Keratinocyte (primary cell): ENCODE measurements around the gene B4GALNT4. TPM values are rescaled to one million over a fixed set of nuclear protein-coding genes. Genes with fewer than 3 reads are reported as not detected.

Source experiments
- DNase-seq: peaks from one replicate; pipeline ENCODE4 v3.0.0-alpha.2; 2011; ENCODE audit warnings: low read depth, missing footprints, low spot score
- FAIRE-seq: peaks from 2 replicates; lab custom pipeline; 2011; peaks lifted over from hg19 to GRCh38; lab: Jason Lieb, UNC
- H2AFZ ChIP-seq: 2 replicates; pipeline ENCODE4 v1.6.0; 2012; ENCODE audit warnings: low read length, control low read depth, inconsistent platforms; ENCODE audit not compliant: control insufficient read depth
- H3K27ac ChIP-seq: 2 replicates; pipeline ENCODE4 v1.5.1; 2011; ENCODE audit warnings: low read length; ENCODE audit not compliant: control insufficient read depth, insufficient read depth
- H3K27me3 ChIP-seq: 3 replicates; pipeline ENCODE4 v1.6.0; 2011; ENCODE audit warnings: low read length; ENCODE audit not compliant: control insufficient read depth, insufficient read depth; ENCODE audit errors: extremely low read depth
- H3K36me3 ChIP-seq, 2 experiments: 2 replicates in 1 of 2; 3 replicates in 1 of 2; pipeline ENCODE4 v1.5.1; 2011; ENCODE audit warnings: low read length in 2 of 2, mild to moderate bottlenecking in 1 of 2; ENCODE audit not compliant: control insufficient read depth in 2 of 2, insufficient read depth in 2 of 2; ENCODE audit errors: extremely low read depth in 1 of 2
- H3K4me1 ChIP-seq: 3 replicates; pipeline ENCODE4 v1.5.1; 2011; ENCODE audit warnings: low read length; ENCODE audit not compliant: control insufficient read depth, insufficient read depth; ENCODE audit errors: extremely low read depth
- H3K4me2 ChIP-seq: 3 replicates; pipeline ENCODE4 v1.6.0; 2011; ENCODE audit warnings: low read depth, low read length; ENCODE audit not compliant: control insufficient read depth, insufficient read depth; ENCODE audit errors: extremely low read depth
- H3K4me3 ChIP-seq, 3 experiments: fragments of 200-600 bp in 1 of 3; sonication (generic) in 1 of 3; 2 replicates in 2 of 3; 3 replicates in 1 of 3; pipeline ENCODE4 v1.5.1; 2011 to 2016; ENCODE audit warnings: low read length in 3 of 3, mild to moderate bottlenecking in 3 of 3, control low read depth in 2 of 3, inconsistent platforms in 1 of 3, low read depth in 1 of 3, mixed read lengths in 1 of 3, mixed run types in 1 of 3, moderate library complexity in 1 of 3; ENCODE audit not compliant: control insufficient read depth in 2 of 3, insufficient read depth in 2 of 3; ENCODE audit errors: extremely low read depth in 1 of 3
- H3K79me2 ChIP-seq: 2 replicates; pipeline ENCODE4 v1.6.0; 2012; ENCODE audit warnings: low read length; ENCODE audit not compliant: control insufficient read depth, insufficient read depth
- H3K9ac ChIP-seq: 3 replicates; pipeline ENCODE4 v1.6.0; 2011; ENCODE audit warnings: low read length; ENCODE audit not compliant: control insufficient read depth, insufficient read depth; ENCODE audit errors: extremely low read depth
- H3K9me1 ChIP-seq: 3 replicates; pipeline ENCODE4 v1.6.0; 2011; ENCODE audit warnings: low read length; ENCODE audit not compliant: control insufficient read depth, insufficient read depth; ENCODE audit errors: extremely low read depth
- H3K9me3 ChIP-seq: 2 replicates; pipeline ENCODE4 v1.5.1; 2012; ENCODE audit warnings: low read depth, low read length; ENCODE audit not compliant: control insufficient read depth
- H4K20me1 ChIP-seq: 3 replicates; pipeline ENCODE4 v1.6.0; 2011; ENCODE audit warnings: low read length; ENCODE audit not compliant: control insufficient read depth, insufficient read depth; ENCODE audit errors: extremely low read depth
- EZH2 ChIP-seq: IDR thresholded peaks from one replicate; pipeline ENCODE4 v1.6.1; 2012; ENCODE audit warnings: inconsistent platforms, mild to moderate bottlenecking, low read length, moderate library complexity
- dilution Hi-C: fragments of 300-500 bp; cut with MboI; formaldehyde crosslinking; loops from one replicate; pipeline ENCODE4 v1.7.0; 2020; ENCODE audit warnings: low sequenced_read_pairs; ENCODE audit not compliant: extremely low pct_ligation_motif_present
- polyA plus RNA-seq, 5 experiments: library from polyadenylated mRNA; depleted of rRNA in 3 of 5; stranded (reverse) in 3 of 5; stranded (forward) in 1 of 5; unstranded in 1 of 5; fragments of >200 nt; gene quantifications; 1 replicate in 1 of 5; 2 replicates in 3 of 5; 3 replicates in 1 of 5; pipeline versions ENCODE4 v1.2.1 to v1.2.3, GENCODE V29; 2011 to 2012; ENCODE audit warnings: missing spikeins in 2 of 5, low read depth in 1 of 5, low replicate concordance in 1 of 5
- TF ChIP-seq, protein P1 (sequence below), 3 experiments: IDR thresholded peaks in 1 of 3; conservative IDR thresholded peaks in 1 of 3; optimal IDR thresholded peaks in 1 of 3; 2 replicates in 2 of 3; 3 replicates in 1 of 3; pipeline versions ENCODE3 to v1.5.1; 2011; ENCODE audit warnings: low read length in 3 of 3, mild to moderate bottlenecking in 3 of 3, moderate library complexity in 2 of 3, control low read depth in 1 of 3, inconsistent platforms in 1 of 3; ENCODE audit not compliant: insufficient read depth in 2 of 3; ENCODE audit errors: extremely low read depth in 1 of 3

The B4GALNT4 gene
- polyA plus RNA-seq, 1 donor (not counting 4 experiments of a cell fraction or from before 2014, with no cell fraction given): 7.3 TPM

DNA sequence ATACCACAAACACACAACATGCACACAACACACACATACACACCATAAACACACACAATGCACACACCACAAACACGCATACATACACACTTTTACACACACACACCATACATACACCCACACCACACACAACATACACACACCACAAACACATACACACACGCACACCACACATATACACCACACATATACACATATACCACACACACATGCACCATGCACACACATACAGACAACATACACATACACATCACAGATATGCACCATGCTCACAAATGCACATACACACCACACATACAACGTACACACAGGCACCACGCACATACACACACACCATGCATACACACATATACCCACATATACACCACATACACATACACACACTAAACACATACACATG is 11.7 kb upstream of the B4GALNT4 start:
- Histone ChIP-seq H3K9me3 (peaks cover 4% of the 10 kb centered on the region), H4K20me1 (no peaks in the 10 kb centered on the region), H3K4me1 (peaks cover 16% of the 10 kb centered on the region), H3K36me3 (no peaks in the 10 kb centered on the region), H2AFZ (no peak overlapping the region), H3K4me2 (no peak overlapping the region), H3K4me3 (no peak overlapping the region), H3K9me1 (no peaks in the 10 kb centered on the region), H3K9ac (no peak overlapping the region), H3K79me2 (no peaks in the 10 kb centered on the region), H3K27me3 (peaks cover 3% of the 10 kb centered on the region), H3K27ac (no peak overlapping the region)
- TF ChIP-seq, protein P1, sequence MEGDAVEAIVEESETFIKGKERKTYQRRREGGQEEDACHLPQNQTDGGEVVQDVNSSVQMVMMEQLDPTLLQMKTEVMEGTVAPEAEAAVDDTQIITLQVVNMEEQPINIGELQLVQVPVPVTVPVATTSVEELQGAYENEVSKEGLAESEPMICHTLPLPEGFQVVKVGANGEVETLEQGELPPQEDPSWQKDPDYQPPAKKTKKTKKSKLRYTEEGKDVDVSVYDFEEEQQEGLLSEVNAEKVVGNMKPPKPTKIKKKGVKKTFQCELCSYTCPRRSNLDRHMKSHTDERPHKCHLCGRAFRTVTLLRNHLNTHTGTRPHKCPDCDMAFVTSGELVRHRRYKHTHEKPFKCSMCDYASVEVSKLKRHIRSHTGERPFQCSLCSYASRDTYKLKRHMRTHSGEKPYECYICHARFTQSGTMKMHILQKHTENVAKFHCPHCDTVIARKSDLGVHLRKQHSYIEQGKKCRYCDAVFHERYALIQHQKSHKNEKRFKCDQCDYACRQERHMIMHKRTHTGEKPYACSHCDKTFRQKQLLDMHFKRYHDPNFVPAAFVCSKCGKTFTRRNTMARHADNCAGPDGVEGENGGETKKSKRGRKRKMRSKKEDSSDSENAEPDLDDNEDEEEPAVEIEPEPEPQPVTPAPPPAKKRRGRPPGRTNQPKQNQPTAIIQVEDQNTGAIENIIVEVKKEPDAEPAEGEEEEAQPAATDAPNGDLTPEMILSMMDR (optimal IDR thresholded peaks at IDR 0.05 in 1 of 3, IDR thresholded peaks at IDR 0.05 in 1 of 3, conservative IDR thresholded peaks at IDR 0.05 in 1 of 3; ENCODE audit: extremely low read depth in 1 of 3, insufficient read depth in 2 of 3, low read length in 3 of 3): no peak
- TF ChIP-seq EZH2: no peak
- FAIRE-seq (no peak), DNase-seq (no peak)
- dilution Hi-C loops: no loop called here

GRCh38 chr11:358129-358800 is 11.0 kb upstream of the B4GALNT4 start:
- Histone ChIP-seq H3K36me3 (no peaks in the 10 kb centered on the region), H3K9me1 (no peaks in the 10 kb centered on the region), H2AFZ (no peak overlapping the region), H3K4me2 (no peak overlapping the region), H3K27me3 (peaks cover 3% of the 10 kb centered on the region), H3K9ac (no peak overlapping the region), H3K4me1 (peaks cover 16% of the 10 kb centered on the region), H3K27ac (no peak overlapping the region), H3K4me3 (no peak overlapping the region), H3K9me3 (peaks cover 4% of the 10 kb centered on the region), H4K20me1 (no peaks in the 10 kb centered on the region), H3K79me2 (no peaks in the 10 kb centered on the region)
- DNase-seq (no peak), FAIRE-seq (no peak)
- dilution Hi-C loops: no loop called here
- no peak for TF ChIP-seq EZH2
- TF ChIP-seq, protein P1 (optimal IDR thresholded peaks at IDR 0.05 in 1 of 3, IDR thresholded peaks at IDR 0.05 in 1 of 3, conservative IDR thresholded peaks at IDR 0.05 in 1 of 3; ENCODE audit: extremely low read depth in 1 of 3, insufficient read depth in 2 of 3, low read length in 3 of 3): no peak
